KOPT-K1 (cell line): Measurements from ENCODE around the gene MBD1.
"Not testable (repeated sequence)": the region's sequence is repeated elsewhere in the genome, so short reads cannot be mapped to it uniquely, and the experiment has no call there.

Source experiments
- H3K27ac ChIP-seq: fragments of 200-600 bp; sonication (generic); 2 replicates; pipeline ENCODE4 v1.5.1; 2016; ENCODE audit warnings: antibody characterized with exemption, mild to moderate bottlenecking, low read depth, low read length; ENCODE audit not compliant: poor library complexity, severe bottlenecking
- H3K36me3 ChIP-seq: fragments of 200-600 bp; sonication (generic); 2 replicates; pipeline ENCODE4 v1.5.1; 2017; ENCODE audit warnings: antibody characterized with exemption, mild to moderate bottlenecking, low read length, moderate library complexity; ENCODE audit not compliant: insufficient read depth
- H3K9me3 ChIP-seq: fragments of 200-600 bp; sonication (generic); 2 replicates; pipeline ENCODE4 v1.5.1; 2017; ENCODE audit warnings: antibody characterized with exemption, low read length, mild to moderate bottlenecking; ENCODE audit not compliant: insufficient read depth, poor library complexity, severe bottlenecking

Gene MBD1

DNA sequence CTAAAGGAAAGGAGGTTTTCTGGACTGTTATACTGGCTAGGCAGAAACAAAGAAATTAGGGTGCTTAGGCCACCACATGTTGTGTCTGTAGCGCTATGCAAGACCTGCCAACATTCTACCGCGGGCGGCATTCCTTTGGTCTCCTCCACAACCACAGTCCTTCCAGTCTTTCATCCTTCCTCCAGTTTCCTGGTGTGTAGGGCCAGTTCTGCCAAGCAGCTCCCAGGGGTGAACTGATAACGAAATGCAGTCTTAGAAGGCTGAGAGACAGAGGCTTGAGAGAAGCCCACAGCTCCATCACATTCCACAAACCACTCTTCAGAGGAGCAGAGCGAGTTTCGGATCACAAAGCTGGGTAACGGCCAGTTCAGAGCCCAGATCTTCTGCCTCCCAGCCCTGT, 25.6 kb upstream of the MBD1 start:
- Histone ChIP-seq H3K27ac (no peak overlapping the region), H3K9me3 (peaks cover 13% of the 10 kb centered on the region)

DNA sequence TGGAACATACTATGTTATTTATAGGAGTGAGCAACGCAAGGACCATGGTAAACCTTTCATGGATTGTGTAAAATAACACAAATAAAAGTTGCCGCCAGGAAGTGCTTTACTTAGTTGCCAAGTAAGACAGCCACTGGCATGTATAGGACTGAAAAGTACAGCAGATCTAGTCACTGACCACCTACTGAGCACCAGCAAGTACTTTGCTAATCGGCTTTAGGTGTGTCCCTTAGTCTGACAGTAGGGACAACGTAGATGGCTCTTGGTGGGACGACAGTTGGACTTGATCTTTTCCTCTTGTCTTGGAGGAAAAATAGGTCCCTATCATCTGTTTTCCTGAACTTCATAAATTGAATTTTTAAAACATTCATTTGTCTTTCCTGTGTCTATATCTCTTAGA, 19.8 kb upstream of the MBD1 start:
- peaks cover 7% of the 10 kb centered on the region for H3K9me3 ChIP-seq
- H3K27ac ChIP-seq = no peak overlapping the region
- H3K36me3 ChIP-seq = no peaks in the 10 kb centered on the region

More for the DNA sequence above, 25.6 kb upstream of the MBD1 start:
- no peaks in the 10 kb centered on the region for H3K36me3 ChIP-seq

GRCh38 chr18:50299626-50300388, 18.5 kb upstream of the MBD1 start:
- no peak overlapping the region for H3K27ac ChIP-seq
- no peaks in the 10 kb centered on the region for H3K9me3 ChIP-seq
- no peaks in the 10 kb centered on the region for H3K36me3 ChIP-seq

- H3K9me3 ChIP-seq = no peaks in the 10 kb centered on the region
Observed at GRCh38 chr18:50298443-50299284, 17.3 kb upstream of the MBD1 start.

DNA sequence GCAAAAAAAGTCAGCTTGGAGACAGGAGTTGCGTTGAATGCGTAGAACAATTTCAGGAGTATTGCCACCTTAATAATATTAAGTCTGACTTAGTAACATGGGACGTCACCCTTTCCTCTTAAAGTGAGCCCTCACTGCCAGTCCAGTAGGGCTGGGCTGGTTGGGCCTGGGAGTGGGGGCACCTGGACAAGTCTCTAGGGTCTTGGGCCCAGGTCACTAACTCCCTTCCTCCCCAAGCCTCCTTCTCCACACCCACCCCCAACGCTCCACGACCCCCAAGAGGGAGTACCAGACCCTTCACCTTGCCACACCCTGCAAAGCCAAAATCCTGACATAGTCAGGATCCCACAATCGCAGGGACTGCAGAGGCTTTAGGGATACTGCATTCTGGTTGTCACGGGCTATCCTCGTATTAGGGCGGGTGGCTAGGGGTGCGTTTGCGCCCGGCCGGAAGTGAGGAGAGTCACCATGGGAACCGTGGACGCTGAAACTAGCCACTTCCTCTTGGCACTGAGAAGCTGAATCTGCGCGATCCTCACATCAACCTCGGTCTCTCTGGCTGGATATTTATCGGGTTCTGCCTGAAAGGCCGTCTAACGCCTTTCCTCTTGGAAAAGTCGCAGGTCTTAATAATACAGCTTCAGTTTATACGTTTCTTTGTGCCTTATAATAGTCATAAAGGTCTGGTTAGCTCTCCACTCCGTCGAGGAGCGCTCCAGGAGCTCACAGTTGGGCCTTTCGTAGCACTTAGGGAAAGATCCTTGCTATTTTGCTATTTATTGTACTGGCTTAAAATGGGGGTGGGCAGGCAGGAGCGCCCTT, 16.5 kb upstream of the MBD1 start:
- Histone ChIP-seq H3K27ac (no peak overlapping the region), H3K36me3 (no peaks in the 10 kb centered on the region), H3K9me3 (no peaks in the 10 kb centered on the region)

More at GRCh38 chr18:50298443-50299284, 17.3 kb upstream of the MBD1 start:
- H3K36me3 ChIP-seq = no peaks in the 10 kb centered on the region
- H3K27ac ChIP-seq = no peak overlapping the region

DNA sequence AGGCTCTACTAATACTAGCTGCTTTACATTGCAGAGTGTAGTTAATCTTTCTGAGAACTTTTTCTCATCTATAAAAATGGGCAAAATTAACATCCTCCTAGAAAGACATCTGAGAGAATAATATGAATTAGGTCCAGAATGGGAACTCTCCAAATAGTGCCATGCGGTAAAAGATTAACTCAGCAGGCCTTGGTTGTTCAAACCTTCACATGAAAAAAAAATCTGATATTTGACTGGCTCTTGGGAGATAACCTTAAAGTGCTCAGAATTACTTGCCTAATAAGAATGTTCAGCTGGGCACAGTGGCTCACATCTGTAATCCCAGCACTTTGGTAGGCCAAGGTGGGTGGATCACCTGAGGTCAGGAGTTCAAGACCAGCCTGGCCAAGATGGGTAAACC, 11.7 kb upstream of the MBD1 start:
- H3K36me3 ChIP-seq = no peaks in the 10 kb centered on the region
- no peak overlapping the region for H3K27ac ChIP-seq
- H3K9me3 ChIP-seq = no peaks in the 10 kb centered on the region

DNA sequence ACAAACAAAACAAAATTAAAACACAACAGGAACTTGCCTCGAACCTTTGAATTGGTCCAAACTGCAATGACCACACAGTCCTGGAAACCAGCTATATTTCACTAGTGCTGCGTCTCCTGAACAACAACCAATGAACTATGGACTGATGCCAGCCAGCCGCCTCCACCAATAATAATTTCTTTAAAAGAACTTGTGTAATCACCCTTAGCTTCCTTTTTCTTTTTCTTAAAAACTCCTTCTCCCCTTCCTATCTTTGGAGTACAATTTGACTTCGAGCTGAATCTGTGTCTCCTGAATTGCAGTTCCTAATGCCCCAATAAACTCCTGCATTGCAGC, 7.8 kb upstream of the MBD1 start:
- Histone ChIP-seq H3K9me3 (no peaks in the 10 kb centered on the region), H3K36me3 (peaks cover 20% of the 10 kb centered on the region), H3K27ac (no peak overlapping the region)

DNA sequence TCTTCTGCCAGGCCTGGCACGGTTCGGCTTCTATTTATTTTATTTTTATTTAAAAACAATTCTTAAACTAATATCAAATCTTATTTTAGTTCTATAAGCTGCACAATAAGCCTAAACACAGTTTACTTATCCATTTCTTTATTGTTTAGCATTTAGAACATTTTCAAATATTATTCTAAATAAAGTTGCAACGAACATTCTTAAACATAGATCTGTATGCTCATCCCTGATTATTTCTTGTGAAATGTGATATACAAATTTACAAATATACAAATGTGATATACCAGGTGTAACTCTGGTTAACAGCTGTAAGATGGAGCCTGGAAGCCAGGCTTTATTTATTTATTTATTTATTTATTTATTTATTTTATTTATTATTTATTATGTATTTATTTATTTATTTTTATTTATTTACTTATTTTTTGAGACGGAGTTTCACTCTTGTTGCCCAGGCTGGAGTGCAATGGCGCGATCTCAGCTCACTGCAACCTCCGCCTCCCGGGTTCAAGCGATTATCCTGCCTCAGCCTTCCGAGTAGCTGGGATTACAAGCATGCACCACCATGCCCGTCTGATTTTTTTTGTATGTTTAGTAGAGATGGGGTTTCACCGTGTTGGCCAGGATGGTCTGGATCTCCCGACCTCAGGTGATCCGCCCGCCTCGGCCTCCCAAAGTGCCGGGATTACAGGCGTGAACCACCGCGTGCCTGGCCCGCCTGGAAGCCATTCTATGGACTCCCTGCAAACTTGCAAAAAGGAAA, 7.2 kb upstream of the MBD1 start:
- Histone ChIP-seq H3K36me3 (peaks cover 25% of the 10 kb centered on the region), H3K27ac (peak overlapping the region; percentile 81)
- not testable (repeated sequence) for H3K9me3 ChIP-seq

DNA sequence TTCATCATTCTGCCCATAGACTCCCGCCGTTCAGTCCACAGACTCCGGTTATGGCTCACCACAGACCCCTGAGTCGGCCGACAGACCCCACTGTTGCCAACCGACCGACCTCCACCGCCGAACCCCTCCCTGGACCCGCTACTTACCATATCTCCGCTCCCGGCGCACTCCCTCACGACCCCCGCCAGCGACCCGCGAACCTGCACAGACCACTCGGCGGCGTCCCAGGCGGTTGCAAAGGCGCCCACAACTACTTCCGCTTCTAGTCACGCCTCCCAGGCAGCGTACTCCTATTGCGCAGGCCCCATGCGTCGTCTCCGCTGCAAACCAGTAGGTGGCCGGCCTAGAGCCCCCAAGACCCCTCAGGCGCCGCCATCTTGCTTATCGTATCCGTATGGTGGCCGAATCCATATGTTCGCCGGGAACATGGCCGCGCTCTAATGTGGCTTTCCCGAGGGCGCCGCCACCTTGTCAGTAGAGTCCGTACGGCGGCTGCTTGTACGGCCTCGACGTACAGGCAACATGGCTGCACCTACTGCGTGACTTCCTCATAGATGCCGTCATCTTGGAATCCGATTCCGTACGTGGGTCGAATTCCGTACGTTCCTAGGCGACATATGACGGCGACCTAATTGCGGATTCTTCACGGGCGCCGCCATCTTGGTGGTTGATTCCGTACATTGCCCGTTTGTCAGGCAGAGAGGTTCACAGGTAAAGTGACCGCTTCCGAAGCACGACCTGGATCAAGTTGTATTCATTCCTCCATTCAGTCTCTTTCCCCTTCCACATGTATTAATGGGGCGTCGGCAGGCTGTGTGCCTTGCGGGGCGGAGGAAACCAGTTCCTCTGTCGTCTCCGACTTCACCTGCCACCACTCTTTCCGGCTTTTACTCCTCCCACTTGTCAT, 6.4 kb upstream of the MBD1 start, which contains the start of gene CXXC1:
Gene CXXC1, minus strand, starts transcription at position 252 of the 907 bp plus-strand sequence. Its CDS starts 103 bp downstream, at position 149.
- no peaks in the 10 kb centered on the region for H3K9me3 ChIP-seq
- peaks cover 34% of the 10 kb centered on the region for H3K36me3 ChIP-seq
- H3K27ac ChIP-seq = peak within 1 kb of the TSS; percentile 81

GRCh38 chr18:50287028-50287440, 5.7 kb upstream of the MBD1 start:
- H3K9me3 ChIP-seq = no peaks in the 10 kb centered on the region
- peaks cover 40% of the 10 kb centered on the region for H3K36me3 ChIP-seq
- peak overlapping the region; percentile 81 for H3K27ac ChIP-seq

GRCh38 chr18:50286391-50287027, 5.2 kb upstream of the MBD1 start:
- Histone ChIP-seq H3K36me3 (peaks cover 41% of the 10 kb centered on the region), H3K9me3 (no peaks in the 10 kb centered on the region), H3K27ac (peak overlapping the region; percentile 81)

DNA sequence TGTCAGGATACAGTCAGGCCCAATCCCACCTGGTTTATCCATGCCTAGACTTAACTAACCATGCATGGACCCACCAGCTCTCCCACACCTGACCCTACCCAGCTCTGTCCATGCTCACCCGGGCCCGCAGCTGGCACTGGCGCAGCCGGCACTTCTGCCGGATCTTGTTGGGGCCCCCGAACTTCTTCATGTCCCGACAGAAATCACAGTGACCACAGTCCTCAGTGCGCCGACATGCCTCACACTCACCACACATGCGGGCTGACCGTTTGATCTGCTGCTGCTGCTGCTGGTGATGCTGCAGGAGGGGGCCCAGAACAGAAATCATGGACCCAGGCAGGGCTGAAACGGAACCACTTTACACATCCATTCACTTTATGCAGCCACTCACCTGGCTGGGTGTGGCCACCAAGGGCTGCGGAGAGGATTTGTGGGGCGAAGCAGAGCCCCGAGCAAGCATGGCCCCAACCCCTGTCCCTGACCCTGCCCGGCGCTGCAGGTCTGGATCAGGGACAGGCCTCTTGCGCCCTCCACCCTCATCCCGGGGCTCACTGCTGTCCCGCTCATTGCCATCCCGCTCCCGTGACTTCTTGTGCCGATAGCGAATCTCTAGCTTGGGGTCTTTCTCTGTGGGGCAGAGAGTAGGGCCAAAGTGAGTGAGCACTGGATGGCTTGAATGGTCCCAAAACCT, 4.5 kb upstream of the MBD1 start:
- Histone ChIP-seq H3K27ac (peak overlapping the region; percentile 81), H3K9me3 (no peaks in the 10 kb centered on the region), H3K36me3 (peaks cover 41% of the 10 kb centered on the region)

GRCh38 chr18:50285071-50285470, 3.7 kb upstream of the MBD1 start:
- Histone ChIP-seq H3K27ac (no peak overlapping the region), H3K9me3 (no peaks in the 10 kb centered on the region), H3K36me3 (peaks cover 41% of the 10 kb centered on the region)
